Sigmoid colon (tissue), 4 donors: ENCODE results near the gene RINL.

Experiments used
- POLR2A ChIP-seq, 2 donors: fragments of 450-650 bp; IDR thresholded peaks; one replicate each; pipeline ENCODE4 v1.6.1; 2016; ENCODE audit warnings: antibody characterized with exemption in 2 of 2, mild to moderate bottlenecking in 2 of 2, moderate library complexity in 2 of 2
- POLR2AphosphoS5 ChIP-seq, 4 donors: sonication (generic); formaldehyde crosslinking; IDR thresholded peaks; one replicate each; pipeline ENCODE4 v1.6.1; 2017; ENCODE audit warnings: antibody characterized with exemption in 4 of 4
- TF ChIP-seq, protein P1 (sequence below), 4 experiments: fragments of 450-650 bp in 3 of 4; fragments of 200-600 bp in 1 of 4; IDR thresholded peaks; one replicate each; pipeline ENCODE4 v1.5.1; 2016 to 2019; ENCODE audit warnings: antibody characterized with exemption in 4 of 4, mild to moderate bottlenecking in 3 of 4, moderate library complexity in 2 of 4

DNA sequence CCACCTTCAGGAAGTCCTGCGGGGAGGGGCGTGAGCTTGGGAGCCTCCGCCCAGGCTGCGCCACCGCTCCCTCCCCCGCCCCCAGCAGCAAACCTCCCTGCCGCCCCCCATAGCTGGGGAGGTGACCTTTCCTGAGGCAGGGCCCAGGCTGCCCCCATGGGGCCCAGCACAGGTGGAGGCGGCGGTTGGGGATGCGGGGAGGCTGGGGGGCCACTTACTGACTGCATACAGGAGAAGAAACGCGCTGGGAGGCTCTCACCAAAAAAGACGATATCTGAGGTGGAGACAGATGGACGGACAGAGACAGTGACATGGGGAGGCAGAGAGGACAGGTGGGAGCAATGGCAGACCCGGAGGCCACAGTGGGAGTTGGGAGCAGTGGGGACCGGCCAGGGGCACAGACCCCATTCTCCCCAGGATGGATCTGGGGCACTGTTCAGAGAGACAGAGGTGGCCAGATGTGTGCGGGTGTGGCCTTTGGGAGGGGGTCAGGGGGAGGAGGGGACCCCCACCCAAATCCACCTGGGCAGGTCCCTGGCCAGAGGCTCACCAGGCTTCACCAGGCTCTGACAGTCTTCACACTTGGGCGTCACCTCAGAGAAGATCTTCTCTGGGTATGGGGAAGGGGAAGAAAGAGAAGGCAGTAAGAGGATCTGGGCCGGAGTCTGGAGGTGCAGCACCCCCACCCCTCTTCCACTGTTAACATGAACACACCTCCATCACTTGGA, 3.0 kb upstream of the RINL start:
- TF ChIP-seq, protein P1, sequence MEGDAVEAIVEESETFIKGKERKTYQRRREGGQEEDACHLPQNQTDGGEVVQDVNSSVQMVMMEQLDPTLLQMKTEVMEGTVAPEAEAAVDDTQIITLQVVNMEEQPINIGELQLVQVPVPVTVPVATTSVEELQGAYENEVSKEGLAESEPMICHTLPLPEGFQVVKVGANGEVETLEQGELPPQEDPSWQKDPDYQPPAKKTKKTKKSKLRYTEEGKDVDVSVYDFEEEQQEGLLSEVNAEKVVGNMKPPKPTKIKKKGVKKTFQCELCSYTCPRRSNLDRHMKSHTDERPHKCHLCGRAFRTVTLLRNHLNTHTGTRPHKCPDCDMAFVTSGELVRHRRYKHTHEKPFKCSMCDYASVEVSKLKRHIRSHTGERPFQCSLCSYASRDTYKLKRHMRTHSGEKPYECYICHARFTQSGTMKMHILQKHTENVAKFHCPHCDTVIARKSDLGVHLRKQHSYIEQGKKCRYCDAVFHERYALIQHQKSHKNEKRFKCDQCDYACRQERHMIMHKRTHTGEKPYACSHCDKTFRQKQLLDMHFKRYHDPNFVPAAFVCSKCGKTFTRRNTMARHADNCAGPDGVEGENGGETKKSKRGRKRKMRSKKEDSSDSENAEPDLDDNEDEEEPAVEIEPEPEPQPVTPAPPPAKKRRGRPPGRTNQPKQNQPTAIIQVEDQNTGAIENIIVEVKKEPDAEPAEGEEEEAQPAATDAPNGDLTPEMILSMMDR (IDR thresholded peaks at IDR 0.05): no peak
- TF ChIP-seq POLR2A (IDR thresholded peaks at IDR 0.05) (no peak), POLR2AphosphoS5 (IDR thresholded peaks at IDR 0.05) (no peak)
